ENCODE data around the gene STPG1. TPM values are rescaled to one million over a fixed set of nuclear protein-coding genes. Genes with fewer than 3 reads are reported as not detected.

STPG1 gene
- total and polyA plus RNA-seq, 9 of the 15 experiments (the other 6 are each of a cell fraction or from before 2014, with no cell fraction given), result 5.0 to 11.9 (median 8.3) TPM

- ChIA-PET POLR2A (interaction anchor here (0.7 to 1.3 kb wide), 2 partner anchors 8 to 64 kb away, joined by 3 to 5 read pairs; no protein-coding TSS in a partner anchor), CTCF (ENCODE audit: low intra/inter-chr PET ratio) (no interaction called here)
- Histone ChIP-seq H3K27me3 (ENCODE audit: control insufficient read depth in 2 of 2, insufficient read depth in 2 of 2, low read length in 2 of 2) (peaks cover under 1 to 65% of the 10 kb centered on the region in 2 experiments; a peak in 3 of 5 replicates), H3K27ac (ENCODE audit: extremely low read depth, low read depth, low read length) (no peak overlapping the region), H3K36me3 (ENCODE audit: control insufficient read depth, insufficient read depth, low read length) (no peaks in the 10 kb centered on the region), H3K9me3 (replicated peaks; ENCODE audit: control insufficient read depth, insufficient read depth, low read depth, low read length) (no peaks in the 10 kb centered on the region), H3K9me1 (ENCODE audit: control insufficient read depth, insufficient read depth, low read length) (no peaks in the 10 kb centered on the region), H4K20me1 (replicated peaks; ENCODE audit: control insufficient read depth, insufficient read depth, low read length) (peaks cover 4% of the 10 kb centered on the region; the same call in 1 of the 2 replicates), H3K9ac (ENCODE audit: insufficient read depth in 1 of 2, low read depth in 2 of 2, low read length in 2 of 2) (no peak overlapping the region), H3K4me1 (replicated peaks in 1 of 2; ENCODE audit: control insufficient read depth in 2 of 2, insufficient read depth in 2 of 2, low read length in 2 of 2) (no peaks in the 10 kb centered on the region), H3K79me2 (ENCODE audit: control insufficient read depth, insufficient read depth, low read length) (no peaks in the 10 kb centered on the region), H2AFZ (ENCODE audit: low read depth, low read length) (no peak overlapping the region), H3K4me2 (ENCODE audit: insufficient read depth, low read length) (no peak overlapping the region), H3K4me3 (no peak overlapping the region)
- WGBS (ENCODE audit: insufficient coverage, low coverage, missing lambda C conversion rate), result 22% methylated on average over 3 of the region's 3 CpGs
- DNase-seq (ENCODE audit: extremely low read depth in 1 of 4, low spot score in 3 of 4) (no peak), ATAC-seq (no peak), FAIRE-seq (no peak)
- intact Hi-C loops (cut with micrococcal nuclease) (no loop called here), in situ Hi-C loops (cut with MboI) (no loop called here)
- BruUV-seq (replicated peaks), result no TSS peak
- no peak for TF ChIP-seq TRIM28 (IDR thresholded peaks at IDR 0.05)
- TF ChIP-seq ZNF175 (CRISPR knock-in tag; IDR thresholded peaks at IDR 0.05; ENCODE audit: low read depth), result no peak
Observed at GRCh38 chr1:24355466-24355865, 58.1 kb downstream of the STPG1 start.

- peaks cover 16 to 72% of the 10 kb centered on the region in 2 experiments for H3K27me3 ChIP-seq (ENCODE audit: control insufficient read depth in 2 of 2, insufficient read depth in 2 of 2, low read length in 2 of 2)
- no peaks in the 10 kb centered on the region for H3K9me1 ChIP-seq (ENCODE audit: control insufficient read depth, insufficient read depth, low read length)
- no peaks in the 10 kb centered on the region for H3K79me2 ChIP-seq (ENCODE audit: control insufficient read depth, insufficient read depth, low read length)
- H3K9me3 ChIP-seq (replicated peaks; ENCODE audit: control insufficient read depth, insufficient read depth, low read depth, low read length), result no peaks in the 10 kb centered on the region
- no peaks in the 10 kb centered on the region for H3K4me1 ChIP-seq (replicated peaks in 1 of 2; ENCODE audit: control insufficient read depth in 2 of 2, insufficient read depth in 2 of 2, low read length in 2 of 2)
- TF ChIP-seq EGR1 (conservative IDR thresholded peaks at IDR 0.05) (peak; percentile 43; the same call in 1 of the 2 replicates), ZBTB43 (CRISPR knock-in tag; IDR thresholded peaks at IDR 0.05) (no peak), ETS2 (tag; IDR thresholded peaks at IDR 0.05; ENCODE audit: borderline replicate concordance, poor library complexity, severe bottlenecking) (no peak), E2F1 (CRISPR knock-in tag; IDR thresholded peaks at IDR 0.05) (no peak)
- TF ChIP-seq, protein P1, sequence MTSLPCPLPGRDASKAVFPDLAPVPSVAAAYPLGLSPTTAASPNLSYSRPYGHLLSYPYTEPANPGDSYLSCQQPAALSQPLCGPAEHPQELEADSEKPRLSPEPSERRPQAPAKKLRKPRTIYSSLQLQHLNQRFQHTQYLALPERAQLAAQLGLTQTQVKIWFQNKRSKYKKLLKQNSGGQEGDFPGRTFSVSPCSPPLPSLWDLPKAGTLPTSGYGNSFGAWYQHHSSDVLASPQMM (CRISPR knock-in tag; IDR thresholded peaks at IDR 0.05), result no peak
- no peak overlapping the region for H2AFZ ChIP-seq (ENCODE audit: low read depth, low read length)
- FAIRE-seq (no peak), DNase-seq (ENCODE audit: extremely low read depth in 1 of 4, low spot score in 3 of 4) (no peak), ATAC-seq (no peak)
- in situ Hi-C loops (cut with MboI) (no loop called here), intact Hi-C loops (cut with micrococcal nuclease) (no loop called here)
- H4K20me1 ChIP-seq (replicated peaks; ENCODE audit: control insufficient read depth, insufficient read depth, low read length), result peaks cover 11% of the 10 kb centered on the region
- H3K4me2 ChIP-seq (ENCODE audit: insufficient read depth, low read length), result no peak overlapping the region
- H3K4me3 ChIP-seq, result no peak overlapping the region
- no peaks in the 10 kb centered on the region for H3K36me3 ChIP-seq (ENCODE audit: control insufficient read depth, insufficient read depth, low read length)
- no peak overlapping the region for H3K27ac ChIP-seq (ENCODE audit: extremely low read depth, low read depth, low read length)
- POLR2A ChIA-PET, result interaction anchor here (0.6 kb wide), 1 partner anchor 36 kb away, joined by 3 read pairs; no protein-coding TSS in a partner anchor
- 5% methylated on average over 4 of the region's 4 CpGs for WGBS (ENCODE audit: insufficient coverage, low coverage, missing lambda C conversion rate)
- CTCF ChIA-PET (ENCODE audit: low intra/inter-chr PET ratio), result no interaction called here
- H3K9ac ChIP-seq (ENCODE audit: insufficient read depth in 1 of 2, low read depth in 2 of 2, low read length in 2 of 2), result no peak overlapping the region
- no TSS peak for BruUV-seq (replicated peaks)
Observed at GRCh38 chr1:24353292-24353891, 60.2 kb downstream of the STPG1 start.
